ENCODE results near the gene SETBP1.

The SETBP1 gene

GRCh38 chr18:45046961-45047360 is 366.3 kb downstream of the SETBP1 start:
- no peak overlapping the region for H3K9ac ChIP-seq (ENCODE audit: low read depth, low read length, poor library complexity)
- no peak overlapping the region for H4K8ac ChIP-seq (ENCODE audit: low read depth, low read length)
- no peak overlapping the region for H2BK120ac ChIP-seq (ENCODE audit: low read depth, low read length)
- H3K4ac ChIP-seq (ENCODE audit: low read length): no peak overlapping the region
- H3K79me1 ChIP-seq (ENCODE audit: low read depth, low read length): no peaks in the 10 kb centered on the region
- WGBS, 2 donors (ENCODE audit: extremely low coverage in 2 of 2, insufficient read length in 2 of 2, insufficient replicate concordance in 1 of 2): no CpG with 5 or more reads among the region's 6 CpGs
- H3K27me3 ChIP-seq (ENCODE audit: control insufficient read depth in 3 of 3, insufficient read depth in 3 of 3, low read depth in 1 of 3, low read length in 3 of 3): no peaks in the 10 kb centered on the region
- no peak overlapping the region for H3K14ac ChIP-seq (ENCODE audit: low read length)
- H3K18ac ChIP-seq (ENCODE audit: low read length): no peak overlapping the region
- H3K4me3 ChIP-seq (ENCODE audit: low read length in 2 of 2): no peak overlapping the region
- DNase-seq (ENCODE audit: low spot score): no peak
- H3K4me1 ChIP-seq (ENCODE audit: control insufficient read depth in 2 of 2, insufficient read depth in 1 of 2, low read depth in 1 of 2, low read length in 2 of 2): no peaks in the 10 kb centered on the region
- no peak overlapping the region for H2BK5ac ChIP-seq (ENCODE audit: low read length)
- no peak overlapping the region for H2AK5ac ChIP-seq (ENCODE audit: low read depth, low read length)
- H3K4me2 ChIP-seq (ENCODE audit: insufficient read depth, low read length, poor library complexity, severe bottlenecking): no peak overlapping the region
- no peak overlapping the region for H2BK15ac ChIP-seq (ENCODE audit: low read length)
- H2AFZ ChIP-seq (ENCODE audit: low read length): no peak overlapping the region
- no peak overlapping the region for H2BK12ac ChIP-seq (ENCODE audit: low read length)
- no peak overlapping the region for H3K23ac ChIP-seq (ENCODE audit: low read depth, low read length, poor library complexity)
- H3K9me3 ChIP-seq (replicated peaks in 1 of 2; ENCODE audit: control insufficient read depth in 2 of 2, insufficient read depth in 1 of 2, low read depth in 1 of 2, low read length in 2 of 2): no peaks in the 10 kb centered on the region
- no peaks in the 10 kb centered on the region for H3K36me3 ChIP-seq (replicated peaks in 1 of 2; ENCODE audit: control insufficient read depth in 2 of 2, insufficient read depth in 2 of 2, low read length in 2 of 2)
- H4K91ac ChIP-seq (ENCODE audit: low read depth, low read length, poor library complexity): no peak overlapping the region
- no peak overlapping the region for H3K27ac ChIP-seq (replicated peaks; ENCODE audit: low read length)

GRCh38 chr18:45049578-45050319 is 369.1 kb downstream of the SETBP1 start:
- no peak overlapping the region for H3K27ac ChIP-seq (replicated peaks; ENCODE audit: low read length)
- no peak overlapping the region for H3K4me3 ChIP-seq (ENCODE audit: low read length in 2 of 2)
- H4K8ac ChIP-seq (ENCODE audit: low read depth, low read length): no peak overlapping the region
- no peak overlapping the region for H3K4ac ChIP-seq (ENCODE audit: low read length)
- no peaks in the 10 kb centered on the region for H3K4me1 ChIP-seq (ENCODE audit: control insufficient read depth in 2 of 2, insufficient read depth in 1 of 2, low read depth in 1 of 2, low read length in 2 of 2)
- H2BK15ac ChIP-seq (ENCODE audit: low read length): no peak overlapping the region
- no peaks in the 10 kb centered on the region for H3K9me3 ChIP-seq (replicated peaks in 1 of 2; ENCODE audit: control insufficient read depth in 2 of 2, insufficient read depth in 1 of 2, low read depth in 1 of 2, low read length in 2 of 2)
- H3K18ac ChIP-seq (ENCODE audit: low read length): no peak overlapping the region
- H3K79me1 ChIP-seq (ENCODE audit: low read depth, low read length): no peaks in the 10 kb centered on the region
- no CpG with 5 or more reads among the region's 4 CpGs for WGBS, 2 donors (ENCODE audit: extremely low coverage in 2 of 2, insufficient read length in 2 of 2, insufficient replicate concordance in 1 of 2)
- H2AK5ac ChIP-seq (ENCODE audit: low read depth, low read length): no peak overlapping the region
- H3K23ac ChIP-seq (ENCODE audit: low read depth, low read length, poor library complexity): no peak overlapping the region
- no peak overlapping the region for H2AFZ ChIP-seq (ENCODE audit: low read length)
- H3K36me3 ChIP-seq (replicated peaks in 1 of 2; ENCODE audit: control insufficient read depth in 2 of 2, insufficient read depth in 2 of 2, low read length in 2 of 2): no peaks in the 10 kb centered on the region
- no peak overlapping the region for H2BK5ac ChIP-seq (ENCODE audit: low read length)
- H3K9ac ChIP-seq (ENCODE audit: low read depth, low read length, poor library complexity): no peak overlapping the region
- no peak overlapping the region for H4K91ac ChIP-seq (ENCODE audit: low read depth, low read length, poor library complexity)
- no peak overlapping the region for H3K14ac ChIP-seq (ENCODE audit: low read length)
- no peak overlapping the region for H2BK12ac ChIP-seq (ENCODE audit: low read length)
- H3K27me3 ChIP-seq (ENCODE audit: control insufficient read depth in 3 of 3, insufficient read depth in 3 of 3, low read depth in 1 of 3, low read length in 3 of 3): no peaks in the 10 kb centered on the region
- DNase-seq (ENCODE audit: low spot score): no peak
- no peak overlapping the region for H3K4me2 ChIP-seq (ENCODE audit: insufficient read depth, low read length, poor library complexity, severe bottlenecking)
- H2BK120ac ChIP-seq (ENCODE audit: low read depth, low read length): no peak overlapping the region

DNA sequence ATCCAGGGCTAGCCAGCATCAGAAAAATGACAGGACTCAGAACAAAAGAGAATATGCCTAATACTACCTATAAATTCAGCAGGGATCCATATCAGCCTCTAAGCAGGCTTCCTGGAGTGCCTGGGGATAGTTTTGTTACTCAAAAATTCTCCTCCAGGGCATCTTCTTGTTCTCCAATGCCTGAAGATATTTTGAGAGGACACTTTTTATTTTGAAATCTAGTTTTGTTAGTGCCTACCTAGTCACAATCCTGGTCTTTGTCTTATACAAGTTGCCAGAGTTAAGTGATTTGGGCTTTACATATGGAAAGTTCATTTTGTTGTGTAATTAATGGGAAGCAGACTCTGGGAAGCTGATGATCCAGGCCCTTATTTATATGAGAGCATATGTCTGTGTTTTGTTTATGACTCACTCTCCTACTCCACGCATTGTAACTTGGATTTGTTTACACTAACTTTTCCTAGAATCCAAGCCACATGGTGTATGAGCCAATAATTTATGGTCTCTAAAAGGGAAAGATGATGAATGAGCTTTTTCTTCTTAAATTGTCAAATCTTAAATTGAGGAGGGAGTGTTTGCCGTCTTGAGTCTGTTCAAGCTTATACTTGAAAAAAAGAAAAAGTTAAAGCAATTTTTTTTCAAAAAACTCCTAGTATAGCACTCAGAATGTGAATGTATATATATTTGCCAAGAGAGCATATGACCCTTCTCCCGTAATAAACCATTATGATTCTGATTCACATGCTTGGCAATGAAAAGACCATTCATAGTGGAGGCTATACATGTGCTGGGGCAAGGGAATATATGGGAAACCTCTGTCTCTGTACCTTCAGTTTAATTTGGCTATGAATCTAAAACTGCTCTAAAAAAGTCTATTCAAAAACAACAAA is 370.3 kb downstream of the SETBP1 start:
- Histone ChIP-seq H3K27me3 (ENCODE audit: control insufficient read depth in 3 of 3, insufficient read depth in 3 of 3, low read depth in 1 of 3, low read length in 3 of 3) (no peaks in the 10 kb centered on the region), H2AFZ (ENCODE audit: low read length) (no peak overlapping the region), H3K4me1 (ENCODE audit: control insufficient read depth in 2 of 2, insufficient read depth in 1 of 2, low read depth in 1 of 2, low read length in 2 of 2) (no peaks in the 10 kb centered on the region), H3K4me2 (ENCODE audit: insufficient read depth, low read length, poor library complexity, severe bottlenecking) (no peak overlapping the region), H3K23ac (ENCODE audit: low read depth, low read length, poor library complexity) (no peak overlapping the region), H4K91ac (ENCODE audit: low read depth, low read length, poor library complexity) (no peak overlapping the region), H2BK12ac (ENCODE audit: low read length) (no peak overlapping the region), H2BK15ac (ENCODE audit: low read length) (no peak overlapping the region), H3K14ac (ENCODE audit: low read length) (no peak overlapping the region), H3K36me3 (replicated peaks in 1 of 2; ENCODE audit: control insufficient read depth in 2 of 2, insufficient read depth in 2 of 2, low read length in 2 of 2) (no peaks in the 10 kb centered on the region), H2BK5ac (ENCODE audit: low read length) (no peak overlapping the region), H2AK5ac (ENCODE audit: low read depth, low read length) (no peak overlapping the region), H3K4me3 (ENCODE audit: low read length in 2 of 2) (no peak overlapping the region), H3K18ac (ENCODE audit: low read length) (no peak overlapping the region), H3K79me1 (ENCODE audit: low read depth, low read length) (no peaks in the 10 kb centered on the region), H4K8ac (ENCODE audit: low read depth, low read length) (no peak overlapping the region), H3K9ac (ENCODE audit: low read depth, low read length, poor library complexity) (no peak overlapping the region), H3K4ac (ENCODE audit: low read length) (no peak overlapping the region), H3K9me3 (replicated peaks in 1 of 2; ENCODE audit: control insufficient read depth in 2 of 2, insufficient read depth in 1 of 2, low read depth in 1 of 2, low read length in 2 of 2) (no peaks in the 10 kb centered on the region), H3K27ac (replicated peaks; ENCODE audit: low read length) (no peak overlapping the region), H2BK120ac (ENCODE audit: low read depth, low read length) (no peak overlapping the region)
- DNase-seq (ENCODE audit: low spot score): no peak
- WGBS, 2 donors (ENCODE audit: extremely low coverage in 2 of 2, insufficient read length in 2 of 2, insufficient replicate concordance in 1 of 2): no CpG with 5 or more reads among the region's 3 CpGs

DNA sequence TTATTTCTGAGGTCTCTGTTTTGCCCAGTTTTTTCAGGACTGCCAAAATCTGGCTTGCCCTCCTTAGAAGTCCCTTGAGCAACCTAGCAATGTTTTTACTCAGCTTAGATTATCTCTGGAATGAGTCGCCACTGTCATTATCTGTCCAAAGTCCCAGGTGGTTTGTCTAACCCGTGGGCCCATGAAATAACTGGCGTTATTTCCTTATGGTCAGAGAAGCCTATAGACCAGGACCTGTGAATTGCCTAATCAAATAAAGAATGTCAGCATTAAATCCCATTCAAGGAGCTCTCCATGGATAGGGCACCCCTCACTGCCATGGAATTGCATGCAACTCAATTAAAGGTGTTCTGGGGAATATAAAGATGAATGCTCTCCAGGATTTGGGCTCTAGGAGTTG is 373.9 kb downstream of the SETBP1 start:
- Histone ChIP-seq H3K4me1 (ENCODE audit: control insufficient read depth in 2 of 2, insufficient read depth in 1 of 2, low read depth in 1 of 2, low read length in 2 of 2) (peaks cover 0 to 7% of the 10 kb centered on the region in 2 donors), H3K27me3 (ENCODE audit: control insufficient read depth in 3 of 3, insufficient read depth in 3 of 3, low read depth in 1 of 3, low read length in 3 of 3) (no peaks in the 10 kb centered on the region), H3K79me1 (ENCODE audit: low read depth, low read length) (no peaks in the 10 kb centered on the region), H3K4me3 (ENCODE audit: low read length in 2 of 2) (no peak overlapping the region), H3K4me2 (ENCODE audit: insufficient read depth, low read length, poor library complexity, severe bottlenecking) (no peak overlapping the region), H2AK5ac (ENCODE audit: low read depth, low read length) (no peak overlapping the region), H4K8ac (ENCODE audit: low read depth, low read length) (no peak overlapping the region), H2BK5ac (ENCODE audit: low read length) (no peak overlapping the region), H3K14ac (ENCODE audit: low read length) (no peak overlapping the region), H3K9ac (ENCODE audit: low read depth, low read length, poor library complexity) (no peak overlapping the region), H3K18ac (ENCODE audit: low read length) (no peak overlapping the region), H3K9me3 (replicated peaks in 1 of 2; ENCODE audit: control insufficient read depth in 2 of 2, insufficient read depth in 1 of 2, low read depth in 1 of 2, low read length in 2 of 2) (no peaks in the 10 kb centered on the region), H3K4ac (ENCODE audit: low read length) (no peak overlapping the region), H2AFZ (ENCODE audit: low read length) (no peak overlapping the region), H2BK120ac (ENCODE audit: low read depth, low read length) (no peak overlapping the region), H3K36me3 (replicated peaks in 1 of 2; ENCODE audit: control insufficient read depth in 2 of 2, insufficient read depth in 2 of 2, low read length in 2 of 2) (no peaks in the 10 kb centered on the region), H2BK15ac (ENCODE audit: low read length) (no peak overlapping the region), H3K23ac (ENCODE audit: low read depth, low read length, poor library complexity) (no peak overlapping the region), H4K91ac (ENCODE audit: low read depth, low read length, poor library complexity) (no peak overlapping the region), H2BK12ac (ENCODE audit: low read length) (no peak overlapping the region), H3K27ac (replicated peaks; ENCODE audit: low read length) (no peak overlapping the region)
- no CpG with 5 or more reads among the region's 3 CpGs for WGBS, 2 donors (ENCODE audit: extremely low coverage in 2 of 2, insufficient read length in 2 of 2, insufficient replicate concordance in 1 of 2)
- no peak for DNase-seq (ENCODE audit: low spot score)

Data from neuronal stem cell (in vitro differentiated cells).